ENCODE results near the gene ZSCAN16.

The ZSCAN16 gene

GRCh38 chr6:28134716-28135115 is 10.3 kb downstream of the ZSCAN16 start:
- no peak overlapping the region for H3K4me3 ChIP-seq (ENCODE audit: low read depth, low read length)
- H3K9me3 ChIP-seq (ENCODE audit: control insufficient read depth, insufficient read depth, low read length), result no peaks in the 10 kb centered on the region
- H3K27me3 ChIP-seq (ENCODE audit: control insufficient read depth, insufficient read depth, low read length), result peaks cover 6% of the 10 kb centered on the region
- peaks cover 6% of the 10 kb centered on the region for H3K4me1 ChIP-seq (ENCODE audit: control insufficient read depth, insufficient read depth, low read length)
- H3K36me3 ChIP-seq (ENCODE audit: control insufficient read depth, insufficient read depth, low read length), result no peaks in the 10 kb centered on the region
- no peak overlapping the region for H3K9ac ChIP-seq (ENCODE audit: low read depth, low read length)

DNA sequence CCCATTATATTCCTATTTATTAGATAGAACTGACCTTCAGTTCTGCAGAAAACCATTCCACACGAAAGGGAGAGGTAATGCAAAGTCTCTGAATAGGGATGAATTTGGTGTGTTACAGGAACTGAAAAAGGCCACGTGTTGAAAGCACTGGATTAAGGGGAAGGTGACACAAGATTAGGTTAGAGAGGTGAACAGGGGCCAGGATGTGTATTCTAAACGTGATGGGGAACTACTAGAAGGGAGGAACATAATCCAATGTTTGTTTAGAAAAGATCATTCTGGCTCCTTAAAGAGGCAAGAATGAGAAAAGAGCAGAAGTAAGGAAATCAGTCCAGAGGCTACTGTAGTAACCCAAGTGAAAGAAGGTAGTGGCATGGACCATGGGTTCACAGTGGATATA is 11.0 kb downstream of the ZSCAN16 start:
- Histone ChIP-seq H3K4me3 (ENCODE audit: low read depth, low read length) (peak overlapping the region; percentile 67), H3K36me3 (ENCODE audit: control insufficient read depth, insufficient read depth, low read length) (no peaks in the 10 kb centered on the region), H3K9ac (ENCODE audit: low read depth, low read length) (no peak overlapping the region), H3K27me3 (ENCODE audit: control insufficient read depth, insufficient read depth, low read length) (peaks cover 11% of the 10 kb centered on the region), H3K9me3 (ENCODE audit: control insufficient read depth, insufficient read depth, low read length) (no peaks in the 10 kb centered on the region), H3K4me1 (ENCODE audit: control insufficient read depth, insufficient read depth, low read length) (peaks cover 6% of the 10 kb centered on the region)

DNA sequence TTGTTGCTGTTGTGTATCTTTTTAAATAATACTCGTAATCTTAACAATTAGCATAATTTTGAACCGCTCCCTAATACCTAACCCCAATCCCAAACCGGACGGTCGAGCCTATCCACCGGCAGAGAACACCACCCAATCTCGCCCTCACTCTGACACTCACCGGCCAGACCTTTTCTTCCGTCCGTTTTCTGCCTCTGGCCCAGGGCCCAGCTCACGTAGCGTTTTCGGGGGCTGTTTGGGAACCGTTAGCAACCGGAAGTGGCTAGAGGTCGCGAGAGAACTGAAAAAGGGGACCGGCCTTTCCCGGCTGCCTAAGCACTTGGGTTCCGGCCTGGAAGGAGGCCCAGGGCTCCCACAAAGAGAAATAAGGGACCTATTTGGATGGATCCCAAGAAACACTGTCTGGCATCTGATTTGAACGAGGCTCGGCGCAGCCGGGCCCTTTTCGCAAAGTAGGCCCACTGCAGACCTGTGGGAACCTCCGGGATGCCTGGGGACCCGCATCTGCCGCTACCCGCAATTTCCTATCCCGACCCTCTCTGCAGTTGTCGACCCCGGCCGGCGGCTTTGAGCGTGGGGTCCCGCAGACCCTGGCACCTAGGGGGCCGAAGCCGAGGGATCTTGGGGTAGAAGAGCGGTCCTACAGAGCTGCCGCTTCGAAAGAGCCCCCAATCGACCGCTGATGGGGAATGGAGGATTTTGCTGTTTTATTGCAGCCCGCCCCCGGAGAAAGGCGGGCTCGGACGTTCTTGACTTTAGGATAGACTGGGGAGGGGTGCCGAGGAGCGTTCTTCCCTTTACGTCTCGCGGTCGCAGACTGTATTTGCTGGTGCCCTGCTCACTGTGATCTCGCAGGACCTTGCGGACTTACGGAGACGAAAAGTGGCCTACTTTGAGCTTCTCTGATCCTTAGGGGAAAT is 12.4 kb downstream of the ZSCAN16 start:
- Histone ChIP-seq H3K9ac (ENCODE audit: low read depth, low read length) (peak overlapping the region; percentile 89), H3K27me3 (ENCODE audit: control insufficient read depth, insufficient read depth, low read length) (peaks cover 19% of the 10 kb centered on the region), H3K9me3 (ENCODE audit: control insufficient read depth, insufficient read depth, low read length) (no peaks in the 10 kb centered on the region), H3K4me1 (ENCODE audit: control insufficient read depth, insufficient read depth, low read length) (peaks cover 6% of the 10 kb centered on the region), H3K4me3 (ENCODE audit: low read depth, low read length) (peak overlapping the region; percentile 67), H3K36me3 (ENCODE audit: control insufficient read depth, insufficient read depth, low read length) (no peaks in the 10 kb centered on the region)

DNA sequence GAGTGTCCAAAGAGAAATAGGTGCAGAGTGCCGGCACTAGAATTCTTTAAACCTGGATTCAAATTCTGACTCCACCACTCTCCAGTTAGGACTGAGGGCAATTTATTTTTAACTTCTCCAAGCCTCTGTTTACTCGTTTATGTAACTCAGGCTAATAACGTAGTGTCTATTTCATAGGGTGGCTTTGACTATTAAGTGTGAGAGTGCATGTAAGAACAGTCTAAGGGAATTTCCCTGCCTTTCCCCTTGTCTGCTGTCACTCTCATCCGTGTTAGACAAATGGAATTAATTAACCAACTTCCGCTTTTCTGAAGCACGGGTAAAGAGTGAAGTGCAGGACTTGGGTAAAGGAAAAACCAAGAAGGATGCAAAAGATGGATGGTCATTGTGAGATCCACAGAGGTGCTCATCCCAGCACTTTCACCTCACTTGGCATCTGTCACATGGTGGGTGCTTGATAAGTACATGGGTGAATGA is 13.1 kb downstream of the ZSCAN16 start:
- Histone ChIP-seq H3K9me3 (ENCODE audit: control insufficient read depth, insufficient read depth, low read length) (no peaks in the 10 kb centered on the region), H3K9ac (ENCODE audit: low read depth, low read length) (peak overlapping the region; percentile 87), H3K4me3 (ENCODE audit: low read depth, low read length) (peak overlapping the region; percentile 67), H3K4me1 (ENCODE audit: control insufficient read depth, insufficient read depth, low read length) (peaks cover 6% of the 10 kb centered on the region), H3K27me3 (ENCODE audit: control insufficient read depth, insufficient read depth, low read length) (peaks cover 19% of the 10 kb centered on the region), H3K36me3 (ENCODE audit: control insufficient read depth, insufficient read depth, low read length) (no peaks in the 10 kb centered on the region)

GRCh38 chr6:28139860-28140543 is 15.6 kb downstream of the ZSCAN16 start:
- Histone ChIP-seq H3K36me3 (ENCODE audit: control insufficient read depth, insufficient read depth, low read length) (no peaks in the 10 kb centered on the region), H3K4me3 (ENCODE audit: low read depth, low read length) (no peak overlapping the region), H3K27me3 (ENCODE audit: control insufficient read depth, insufficient read depth, low read length) (peaks cover 19% of the 10 kb centered on the region), H3K9me3 (ENCODE audit: control insufficient read depth, insufficient read depth, low read length) (no peaks in the 10 kb centered on the region), H3K9ac (ENCODE audit: low read depth, low read length) (no peak overlapping the region), H3K4me1 (ENCODE audit: control insufficient read depth, insufficient read depth, low read length) (peaks cover 6% of the 10 kb centered on the region)

- H3K4me3 ChIP-seq (ENCODE audit: low read depth, low read length), result no peak overlapping the region
- peaks cover 19% of the 10 kb centered on the region for H3K27me3 ChIP-seq (ENCODE audit: control insufficient read depth, insufficient read depth, low read length)
- no peak overlapping the region for H3K9ac ChIP-seq (ENCODE audit: low read depth, low read length)
- H3K4me1 ChIP-seq (ENCODE audit: control insufficient read depth, insufficient read depth, low read length), result peaks cover 6% of the 10 kb centered on the region
- no peaks in the 10 kb centered on the region for H3K36me3 ChIP-seq (ENCODE audit: control insufficient read depth, insufficient read depth, low read length)
- H3K9me3 ChIP-seq (ENCODE audit: control insufficient read depth, insufficient read depth, low read length), result no peaks in the 10 kb centered on the region
These were observed 16.2 kb downstream of the ZSCAN16 start for GRCh38 chr6:28140616-28141015.

DNA sequence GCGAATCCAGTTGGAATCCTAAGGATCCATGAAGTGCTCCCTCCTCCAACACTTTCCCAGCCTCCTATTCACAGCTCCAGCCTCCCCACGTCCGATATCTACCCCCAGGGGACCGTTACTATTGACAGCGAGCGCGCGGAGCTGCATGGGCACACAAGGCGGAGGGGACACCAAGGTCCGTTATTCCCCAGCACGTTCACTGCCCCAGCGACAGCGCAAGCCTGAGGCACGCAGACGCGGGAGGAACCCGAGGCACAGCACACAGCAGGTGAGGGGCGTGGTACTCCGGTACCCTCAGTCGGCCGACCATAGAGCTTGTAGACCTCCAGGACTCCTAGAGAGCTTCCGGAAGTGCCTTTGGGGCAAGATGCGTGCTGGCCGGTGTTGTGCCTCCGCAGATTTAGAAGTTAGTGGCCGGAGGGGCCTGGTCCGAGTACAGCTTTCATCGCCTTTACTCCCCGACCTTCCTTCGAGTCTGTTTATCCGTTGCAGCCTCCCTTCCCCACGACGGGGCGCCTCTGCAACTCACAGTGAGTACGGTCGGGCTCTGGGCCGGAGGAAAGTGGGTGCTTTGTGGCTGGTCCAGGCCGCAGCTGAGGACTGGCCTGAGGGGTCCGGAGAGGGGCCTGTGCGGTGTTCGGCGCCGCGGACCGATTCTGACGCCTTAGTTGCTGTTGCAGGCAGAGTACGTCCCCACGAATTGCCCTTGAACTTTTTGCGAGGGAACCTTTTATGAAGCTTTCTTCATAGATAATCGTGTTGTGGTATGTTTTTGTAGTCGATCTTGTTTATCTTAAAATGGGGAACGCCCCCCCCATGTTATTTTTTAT is 17.3 kb downstream of the ZSCAN16 start, which contains the start of gene ZKSCAN8:
Gene ZKSCAN8, plus strand, starts transcription at position 384 of the 830 bp plus-strand sequence. CDS start 6,525 bp downstream, outside the sequence.
- Histone ChIP-seq H3K9ac (ENCODE audit: low read depth, low read length) (peak within 1 kb of the TSS; percentile 87), H3K4me1 (ENCODE audit: control insufficient read depth, insufficient read depth, low read length) (peaks cover 6% of the 10 kb centered on the region), H3K4me3 (ENCODE audit: low read depth, low read length) (peak within 1 kb of the TSS; percentile 93), H3K36me3 (ENCODE audit: control insufficient read depth, insufficient read depth, low read length) (no peaks in the 10 kb centered on the region), H3K9me3 (ENCODE audit: control insufficient read depth, insufficient read depth, low read length) (no peaks in the 10 kb centered on the region), H3K27me3 (ENCODE audit: control insufficient read depth, insufficient read depth, low read length) (peaks cover 19% of the 10 kb centered on the region)

- Histone ChIP-seq H3K27me3 (ENCODE audit: control insufficient read depth, insufficient read depth, low read length) (peaks cover 19% of the 10 kb centered on the region), H3K9me3 (ENCODE audit: control insufficient read depth, insufficient read depth, low read length) (no peaks in the 10 kb centered on the region), H3K36me3 (ENCODE audit: control insufficient read depth, insufficient read depth, low read length) (no peaks in the 10 kb centered on the region), H3K9ac (ENCODE audit: low read depth, low read length) (peak overlapping the region; percentile 87), H3K4me3 (ENCODE audit: low read depth, low read length) (peak overlapping the region; percentile 93), H3K4me1 (ENCODE audit: control insufficient read depth, insufficient read depth, low read length) (peaks cover 6% of the 10 kb centered on the region)
These were observed 18.0 kb downstream of the ZSCAN16 start for GRCh38 chr6:28142446-28142845.

- H3K4me3 ChIP-seq (ENCODE audit: low read depth, low read length), result no peak overlapping the region
- no peak overlapping the region for H3K9ac ChIP-seq (ENCODE audit: low read depth, low read length)
- peaks cover 10% of the 10 kb centered on the region for H3K27me3 ChIP-seq (ENCODE audit: control insufficient read depth, insufficient read depth, low read length)
- H3K4me1 ChIP-seq (ENCODE audit: control insufficient read depth, insufficient read depth, low read length), result no peaks in the 10 kb centered on the region
- H3K9me3 ChIP-seq (ENCODE audit: control insufficient read depth, insufficient read depth, low read length), result no peaks in the 10 kb centered on the region
- H3K36me3 ChIP-seq (ENCODE audit: control insufficient read depth, insufficient read depth, low read length), result peaks cover 5% of the 10 kb centered on the region
These were observed 20.8 kb downstream of the ZSCAN16 start for GRCh38 chr6:28145231-28145630.

DNA sequence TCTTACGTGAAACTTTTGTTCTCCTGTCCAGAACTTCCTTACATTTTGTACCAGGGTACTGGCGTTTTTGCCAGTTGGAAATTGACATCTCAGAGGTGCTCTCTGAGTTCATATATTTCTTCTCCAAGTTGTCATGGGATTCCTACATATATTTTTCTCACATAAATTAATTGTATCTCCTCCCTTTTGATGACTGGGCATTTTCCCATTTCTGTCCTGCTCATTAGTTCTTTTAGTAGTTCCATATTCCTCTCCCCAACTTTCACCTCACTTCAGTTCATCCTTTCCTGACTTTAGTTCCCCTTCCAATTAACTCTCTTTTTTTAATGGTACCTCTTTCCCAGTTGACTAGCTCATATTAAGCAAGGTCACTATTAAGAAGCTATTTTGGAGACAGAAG is 28.1 kb downstream of the ZSCAN16 start:
- Histone ChIP-seq H3K9me3 (ENCODE audit: control insufficient read depth, insufficient read depth, low read length) (no peaks in the 10 kb centered on the region), H3K4me3 (ENCODE audit: low read depth, low read length) (no peak overlapping the region), H3K9ac (ENCODE audit: low read depth, low read length) (no peak overlapping the region), H3K36me3 (ENCODE audit: control insufficient read depth, insufficient read depth, low read length) (peaks cover 17% of the 10 kb centered on the region), H3K4me1 (ENCODE audit: control insufficient read depth, insufficient read depth, low read length) (no peaks in the 10 kb centered on the region), H3K27me3 (ENCODE audit: control insufficient read depth, insufficient read depth, low read length) (no peaks in the 10 kb centered on the region)

GRCh38 chr6:28153546-28153945 is 29.1 kb downstream of the ZSCAN16 start:
- Histone ChIP-seq H3K9ac (ENCODE audit: low read depth, low read length) (no peak overlapping the region), H3K4me1 (ENCODE audit: control insufficient read depth, insufficient read depth, low read length) (no peaks in the 10 kb centered on the region), H3K9me3 (ENCODE audit: control insufficient read depth, insufficient read depth, low read length) (no peaks in the 10 kb centered on the region), H3K36me3 (ENCODE audit: control insufficient read depth, insufficient read depth, low read length) (peaks cover 13% of the 10 kb centered on the region), H3K4me3 (ENCODE audit: low read depth, low read length) (no peak overlapping the region), H3K27me3 (ENCODE audit: control insufficient read depth, insufficient read depth, low read length) (no peaks in the 10 kb centered on the region)

All from iPS-15b (cell line).